ENCODE measurements around the gene AP3M1. TPM values are rescaled to one million over a fixed set of nuclear protein-coding genes. Genes with fewer than 3 reads are reported as not detected.

The AP3M1 gene
- total RNA-seq, 1 donor from 2014 or later: 33.7 TPM

GRCh38 chr10:74078037-74078436, 72.6 kb downstream of the AP3M1 start:
- intact Hi-C loops (cut with DNase I): no loop called here
- ATAC-seq: no peak
- Histone ChIP-seq H3K4me1 (peaks cover 14% of the 10 kb centered on the region), H3K27me3 (ENCODE audit: low read depth) (no peaks in the 10 kb centered on the region), H3K27ac (no peak overlapping the region), H3K9me3 (no peaks in the 10 kb centered on the region), H3K4me3 (no peak overlapping the region), H3K36me3 (peaks cover 43% of the 10 kb centered on the region)
- no peak for DNase-seq
- TF ChIP-seq CTCF (IDR thresholded peaks at IDR 0.05): no peak

GRCh38 chr10:74077416-74077815, 73.2 kb downstream of the AP3M1 start:
- intact Hi-C loops (cut with DNase I): no loop called here
- H3K9me3 ChIP-seq: no peaks in the 10 kb centered on the region
- DNase-seq: no peak
- no peak for ATAC-seq
- H3K27me3 ChIP-seq (ENCODE audit: low read depth): no peaks in the 10 kb centered on the region
- no peak overlapping the region for H3K27ac ChIP-seq
- no peak for TF ChIP-seq CTCF (IDR thresholded peaks at IDR 0.05)
- peaks cover 14% of the 10 kb centered on the region for H3K4me1 ChIP-seq
- H3K36me3 ChIP-seq: peaks cover 41% of the 10 kb centered on the region
- no peak overlapping the region for H3K4me3 ChIP-seq

GRCh38 chr10:74076961-74077360, 73.7 kb downstream of the AP3M1 start:
- Histone ChIP-seq H3K27ac (no peak overlapping the region), H3K36me3 (peaks cover 39% of the 10 kb centered on the region), H3K4me3 (no peak overlapping the region), H3K4me1 (peaks cover 18% of the 10 kb centered on the region), H3K9me3 (no peaks in the 10 kb centered on the region), H3K27me3 (ENCODE audit: low read depth) (no peaks in the 10 kb centered on the region)
- DNase-seq (no peak), ATAC-seq (no peak)
- TF ChIP-seq CTCF (IDR thresholded peaks at IDR 0.05): no peak
- intact Hi-C loops (cut with DNase I): no loop called here

- Histone ChIP-seq H3K27me3 (ENCODE audit: low read depth) (no peaks in the 10 kb centered on the region), H3K4me3 (no peak overlapping the region), H3K36me3 (peaks cover 42% of the 10 kb centered on the region), H3K27ac (no peak overlapping the region), H3K4me1 (peaks cover 19% of the 10 kb centered on the region), H3K9me3 (no peaks in the 10 kb centered on the region)
- DNase-seq: no peak
- ATAC-seq: no peak
- intact Hi-C loops (cut with DNase I): no loop called here
- no peak for TF ChIP-seq CTCF (IDR thresholded peaks at IDR 0.05)
Observed at GRCh38 chr10:74075906-74076305, 74.7 kb downstream of the AP3M1 start.

- intact Hi-C loops (cut with DNase I): no loop called here
- DNase-seq (no peak), ATAC-seq (no peak)
- peaks cover 42% of the 10 kb centered on the region for H3K36me3 ChIP-seq
- TF ChIP-seq CTCF (IDR thresholded peaks at IDR 0.05): no peak
- no peaks in the 10 kb centered on the region for H3K27me3 ChIP-seq (ENCODE audit: low read depth)
- H3K9me3 ChIP-seq: no peaks in the 10 kb centered on the region
- peaks cover 17% of the 10 kb centered on the region for H3K4me1 ChIP-seq
- H3K4me3 ChIP-seq: no peak overlapping the region
- H3K27ac ChIP-seq: no peak overlapping the region
Observed at GRCh38 chr10:74072503-74072902, 78.1 kb downstream of the AP3M1 start.

GRCh38 chr10:74071157-74071556, 79.5 kb downstream of the AP3M1 start:
- ATAC-seq (no peak), DNase-seq (no peak)
- intact Hi-C loops (cut with DNase I): no loop called here
- H3K4me3 ChIP-seq: no peak overlapping the region
- no peaks in the 10 kb centered on the region for H3K27me3 ChIP-seq (ENCODE audit: low read depth)
- no peaks in the 10 kb centered on the region for H3K9me3 ChIP-seq
- TF ChIP-seq CTCF (IDR thresholded peaks at IDR 0.05): no peak
- H3K36me3 ChIP-seq: peaks cover 46% of the 10 kb centered on the region
- H3K27ac ChIP-seq: no peak overlapping the region
- peaks cover 17% of the 10 kb centered on the region for H3K4me1 ChIP-seq

All from lower lobe of right lung (tissue), 2 donors.